ENCODE measurements around the gene CARD19.

GRCh38 chr9:93057042-93057702 lies 38.8 kb upstream of the CARD19 start:
- TF ChIP-seq CTCF (conservative IDR thresholded peaks at IDR 0.05) (no peak), EZH2 (IDR thresholded peaks at IDR 0.05; ENCODE audit: low read depth) (no peak)
